ENCODE measurements around the gene FUBP3.

DNA sequence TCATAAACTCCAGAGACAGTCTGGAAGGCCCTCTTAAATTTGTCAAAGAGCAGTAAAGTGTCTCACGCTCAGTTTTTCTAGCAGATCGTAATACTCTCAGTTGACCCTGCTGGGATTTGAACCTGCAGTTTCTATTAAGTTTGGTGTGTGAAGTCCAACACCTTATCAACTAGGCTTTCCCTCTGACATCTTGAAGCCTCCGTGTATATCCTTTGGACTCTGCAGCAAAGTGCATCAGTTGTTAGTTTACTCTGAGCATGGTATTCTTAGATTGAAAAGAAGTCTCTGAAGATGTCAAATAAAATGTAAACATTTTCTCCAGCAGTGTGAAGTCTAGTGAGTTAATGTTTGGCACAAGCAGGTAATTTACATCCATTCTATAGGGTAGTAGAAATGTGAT, 2.4 kb downstream of the FUBP3 start:
- TF ChIP-seq GATA2 (IDR thresholded peaks at IDR 0.05; ENCODE audit: low read depth, low read length): no peak
- no peak for TF ChIP-seq GATA3 (IDR thresholded peaks at IDR 0.05; ENCODE audit: low read depth, low read length)
